ENCODE measurements around the gene BPIFA1.

The BPIFA1 gene

DNA sequence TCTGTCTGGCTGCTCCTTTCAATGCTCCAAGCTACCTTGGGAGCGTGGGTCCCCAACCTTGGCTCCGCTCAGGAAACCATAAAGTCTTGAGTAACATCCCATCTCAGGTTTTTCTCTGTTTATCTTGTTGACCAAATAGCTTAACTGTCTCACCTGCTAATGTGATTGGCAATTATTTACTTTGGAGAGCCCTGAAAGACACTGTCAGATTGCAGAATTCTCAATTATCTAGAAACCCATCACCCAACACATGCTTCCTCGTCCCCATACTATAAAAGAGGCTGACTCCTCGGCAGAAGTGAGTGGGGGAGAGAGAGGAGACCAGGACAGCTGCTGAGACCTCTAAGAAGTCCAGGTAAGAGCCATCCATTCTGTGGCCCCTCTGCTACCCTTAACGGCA is at the start of gene BPIFA1:
Gene BPIFA1 (plus strand): TSS at position 301 of the 400 bp plus-strand sequence. CDS start 1,716 bp downstream, outside the sequence.
- no peak for DNase-seq

DNA sequence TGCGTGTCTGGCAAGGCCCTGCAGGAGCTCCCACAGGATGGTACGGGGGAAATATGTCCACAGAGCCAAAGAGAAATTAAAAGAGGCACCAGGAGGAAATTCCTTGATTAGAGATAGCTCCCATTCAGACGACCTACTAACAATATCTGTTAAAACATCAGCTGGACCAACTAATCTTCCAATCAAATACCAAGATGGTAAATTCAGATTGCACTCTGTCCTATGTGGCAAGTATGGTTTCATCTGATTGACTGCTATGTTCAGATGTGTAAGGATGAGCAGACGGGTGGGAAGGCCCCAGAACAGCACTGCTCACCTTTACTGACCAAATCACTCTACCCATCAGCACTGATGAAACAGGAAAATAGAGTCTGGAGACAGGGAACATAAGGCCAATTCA is 48.3 kb upstream of the BPIFA1 start:
- no peak for DNase-seq

DNA sequence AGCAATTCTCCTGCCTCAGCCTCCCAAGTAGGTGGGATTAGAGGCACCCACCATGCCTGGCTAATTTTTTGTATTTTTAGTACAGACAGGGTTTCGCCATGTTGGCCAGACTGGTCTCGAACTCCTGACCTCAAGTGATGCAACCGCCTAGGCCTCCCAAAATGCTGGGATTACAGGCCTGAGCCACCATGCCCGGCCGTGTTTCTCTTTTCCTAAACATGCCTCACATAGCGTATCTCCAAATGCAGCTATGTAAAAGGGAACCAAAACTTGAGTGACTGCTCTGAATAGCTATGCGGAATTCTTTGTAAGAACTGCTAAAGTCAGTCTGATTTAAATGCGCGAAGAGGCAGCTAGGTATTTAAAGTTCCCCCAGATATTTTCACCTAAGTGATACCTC is 47.4 kb upstream of the BPIFA1 start:
- no peak for DNase-seq

DNA sequence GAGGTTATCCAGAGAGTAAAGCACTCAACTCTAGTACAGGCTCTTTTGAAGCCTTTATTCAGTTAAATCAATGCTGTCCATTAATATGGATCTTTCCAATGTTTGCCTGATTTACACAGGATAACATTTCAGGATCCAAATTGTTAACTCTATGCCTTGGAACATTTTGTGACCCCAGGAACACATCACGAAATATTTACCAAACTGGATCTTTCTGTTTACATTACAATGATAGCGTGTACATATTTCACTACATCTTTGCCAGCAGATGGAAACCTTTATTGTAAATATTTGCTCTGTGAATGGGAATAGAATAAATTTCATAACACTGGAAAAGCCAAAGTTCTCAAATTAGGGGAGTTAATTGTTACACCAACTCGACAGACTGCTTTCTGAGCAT is 44.3 kb upstream of the BPIFA1 start:
- no peak for DNase-seq

DNA sequence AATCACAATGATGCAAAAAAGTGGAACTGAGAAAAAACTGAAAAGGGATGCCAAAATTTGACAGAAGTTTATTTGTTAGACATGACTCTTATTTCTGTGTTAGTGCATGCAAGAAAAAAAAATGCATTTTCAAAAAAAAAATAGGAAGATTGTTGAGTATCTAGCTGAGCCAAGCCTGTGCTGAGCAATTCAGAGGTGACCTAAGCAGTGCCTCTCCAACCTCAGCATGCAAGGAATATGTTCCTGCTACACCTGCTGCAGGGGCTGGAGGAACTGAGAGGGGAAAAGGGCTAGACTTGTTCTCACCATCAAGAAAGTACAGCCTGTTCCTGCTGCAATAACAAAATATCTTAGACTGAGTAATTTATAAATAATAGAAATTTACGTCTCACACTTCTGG is 43.8 kb upstream of the BPIFA1 start:
- DNase-seq, result no peak

DNA sequence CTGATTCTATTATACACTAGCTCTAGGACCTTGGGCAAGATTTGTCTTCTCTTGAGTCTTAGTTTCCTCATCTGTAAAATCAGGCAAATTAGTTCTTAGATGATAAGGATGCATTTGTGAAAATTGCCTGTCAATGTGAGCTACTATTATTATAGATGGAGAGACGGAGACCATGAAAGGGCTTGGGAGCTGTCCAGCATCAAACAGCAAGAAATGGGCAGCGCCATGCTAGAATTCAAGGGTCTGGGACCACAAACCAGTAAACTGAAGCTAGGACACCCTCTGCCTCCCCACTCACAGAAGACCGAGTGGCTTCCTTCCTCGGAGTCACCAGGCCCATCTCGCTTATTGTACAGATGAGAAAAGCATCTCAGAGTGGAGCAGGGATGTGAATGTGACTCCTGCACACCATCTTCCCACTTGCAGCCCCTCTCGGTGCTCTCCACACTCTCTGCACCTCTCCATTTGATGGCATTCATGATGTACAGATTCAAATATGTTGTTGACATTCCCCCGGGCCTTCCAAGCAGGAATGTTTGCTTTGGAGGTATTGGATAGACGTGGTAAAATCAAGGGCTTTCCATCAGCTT is 42.8 kb upstream of the BPIFA1 start:
- no peak for DNase-seq

DNA sequence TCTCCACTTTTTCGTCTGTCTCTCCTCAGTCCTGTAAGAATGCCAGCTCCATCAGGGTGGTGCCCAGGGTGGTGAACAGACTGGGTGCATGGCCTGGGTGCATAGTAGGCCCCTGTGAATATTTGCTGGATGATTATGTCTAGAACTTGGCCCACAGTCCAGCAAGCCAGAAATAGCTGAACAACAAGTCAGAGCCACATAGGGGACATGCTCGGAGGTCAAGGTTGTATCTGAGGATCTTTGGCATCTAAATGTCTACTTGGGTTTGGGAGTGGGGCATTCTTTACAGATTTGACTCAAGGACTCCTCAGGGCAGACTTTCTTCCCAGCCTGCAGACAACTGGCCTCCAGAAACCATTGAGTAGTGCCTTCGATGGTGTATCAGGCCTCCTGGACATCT is 36.8 kb upstream of the BPIFA1 start:
- no peak for DNase-seq

DNA sequence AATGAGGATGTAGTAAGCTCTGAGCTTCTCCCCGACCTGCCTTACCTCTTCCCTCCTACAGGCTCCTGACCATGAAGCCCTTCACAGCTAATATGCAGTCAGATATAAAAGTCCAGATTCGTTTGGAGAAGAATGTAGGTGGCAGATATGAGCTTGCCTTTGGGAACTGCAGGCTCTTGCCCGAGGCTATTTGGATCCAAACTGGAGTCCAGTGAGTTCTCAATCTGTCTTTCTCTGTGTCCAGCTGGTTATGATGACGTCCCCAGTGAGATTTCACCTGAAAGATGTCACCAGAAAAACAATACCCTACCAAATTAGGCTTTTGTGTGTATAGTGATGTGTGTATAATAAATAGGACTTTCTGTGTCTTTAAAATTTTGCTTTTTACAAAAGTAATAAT is 33.3 kb upstream of the BPIFA1 start:
- no peak for DNase-seq

- DNase-seq, result no peak
Observed at GRCh38 chr20:33203444-33203843, 32.4 kb upstream of the BPIFA1 start.

DNA sequence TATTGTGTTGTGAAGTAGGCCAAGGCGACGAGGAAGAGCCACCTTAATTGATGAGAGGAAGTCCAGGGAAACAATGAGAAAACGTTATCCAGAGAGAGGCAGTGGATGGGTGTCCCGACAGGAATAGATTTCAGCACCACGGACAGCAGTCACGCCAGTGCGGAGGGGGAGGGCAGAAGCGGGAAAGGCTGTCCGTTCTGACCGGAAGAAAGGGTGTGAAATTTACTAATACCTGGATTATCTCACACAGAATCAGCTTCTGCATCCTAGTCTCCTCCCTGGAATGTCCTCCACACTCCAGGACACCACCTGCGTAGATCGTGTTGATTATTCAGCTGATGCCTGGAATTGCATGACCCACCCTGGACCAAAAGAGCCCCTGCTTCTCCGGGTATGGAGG is 26.0 kb upstream of the BPIFA1 start:
- DNase-seq, result peak; percentile 44

DNA sequence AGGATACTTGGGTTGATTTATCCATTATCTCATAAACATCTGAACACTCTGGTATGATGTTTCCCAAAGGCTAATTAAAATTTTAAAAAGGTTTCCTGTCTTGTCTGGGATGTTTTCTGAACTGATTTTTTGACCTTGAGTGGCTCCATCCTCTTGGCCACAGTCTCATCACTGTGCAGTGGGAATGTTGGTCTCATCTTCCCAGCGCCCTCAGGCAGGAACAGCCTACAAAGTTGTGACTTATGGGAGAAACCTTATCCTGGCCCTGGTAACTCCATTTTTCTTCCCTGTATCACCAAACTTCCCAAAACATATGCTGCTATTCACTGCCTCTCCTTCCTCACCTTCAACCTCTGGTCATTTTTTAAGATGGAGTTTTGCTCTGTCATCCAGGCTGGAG is 25.4 kb upstream of the BPIFA1 start:
- no peak for DNase-seq

DNA sequence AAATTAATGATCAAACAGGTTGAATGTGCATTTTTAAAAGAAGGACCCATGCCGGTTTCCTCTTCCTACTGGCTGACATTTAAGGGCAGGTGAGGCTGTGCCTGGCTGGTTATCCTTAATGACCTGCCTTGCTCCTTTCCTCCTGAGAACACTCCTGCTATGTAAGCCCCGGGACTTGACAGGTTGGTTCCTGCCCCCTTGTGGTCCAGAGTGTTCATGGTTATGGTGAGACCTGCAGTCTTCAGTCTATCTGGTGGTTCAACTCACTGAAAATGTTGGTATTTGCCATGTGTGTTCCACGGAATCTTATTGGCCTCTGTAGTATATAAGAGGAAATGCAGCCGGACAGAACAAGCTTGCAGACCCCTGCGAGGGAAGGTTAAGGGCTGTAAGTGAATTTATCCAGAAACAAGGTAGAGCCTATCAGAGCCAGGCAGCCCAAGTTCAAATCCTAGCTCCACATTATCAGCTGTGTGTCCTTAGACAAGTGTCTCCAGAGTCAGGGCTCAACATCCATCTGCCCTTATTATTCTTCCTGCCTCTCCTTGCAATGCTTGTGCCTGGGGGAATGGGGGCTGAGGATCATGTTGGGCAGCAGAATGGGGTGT is 23.9 kb upstream of the BPIFA1 start:
- DNase-seq, result no peak

DNA sequence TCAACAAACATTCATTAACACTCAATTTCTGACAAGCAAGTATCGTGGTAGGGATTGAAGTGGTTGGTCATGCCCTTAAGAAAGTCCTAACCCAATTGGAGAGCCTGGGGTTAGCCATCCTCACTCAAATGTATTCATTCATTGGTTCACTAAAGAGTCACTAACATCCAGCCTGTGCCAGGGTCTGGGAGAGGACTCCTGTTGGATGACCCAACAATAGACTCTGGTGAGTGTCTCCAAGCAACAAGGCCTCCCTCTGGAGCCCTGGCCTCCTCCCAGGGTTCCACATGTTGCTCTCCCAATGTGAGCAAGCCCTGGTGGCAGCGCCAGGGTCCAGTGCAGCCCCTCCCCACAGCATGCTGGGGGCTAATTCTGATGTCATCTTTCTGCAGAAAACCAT is 18.7 kb upstream of the BPIFA1 start, which contains the start of gene BPIFA3:
Gene BPIFA3 (plus strand): TSS at position 301 of the 400 bp plus-strand sequence. CDS start 185 bp downstream, outside the sequence.
- DNase-seq, result no peak

GRCh38 chr20:33224399-33224798 is 11.4 kb upstream of the BPIFA1 start:
- DNase-seq, result no peak

- DNase-seq, result no peak
Observed at GRCh38 chr20:33229843-33230242, 6.0 kb upstream of the BPIFA1 start.

- no peak for DNase-seq
Observed at GRCh38 chr20:33231237-33231636, 4.6 kb upstream of the BPIFA1 start.

DNA sequence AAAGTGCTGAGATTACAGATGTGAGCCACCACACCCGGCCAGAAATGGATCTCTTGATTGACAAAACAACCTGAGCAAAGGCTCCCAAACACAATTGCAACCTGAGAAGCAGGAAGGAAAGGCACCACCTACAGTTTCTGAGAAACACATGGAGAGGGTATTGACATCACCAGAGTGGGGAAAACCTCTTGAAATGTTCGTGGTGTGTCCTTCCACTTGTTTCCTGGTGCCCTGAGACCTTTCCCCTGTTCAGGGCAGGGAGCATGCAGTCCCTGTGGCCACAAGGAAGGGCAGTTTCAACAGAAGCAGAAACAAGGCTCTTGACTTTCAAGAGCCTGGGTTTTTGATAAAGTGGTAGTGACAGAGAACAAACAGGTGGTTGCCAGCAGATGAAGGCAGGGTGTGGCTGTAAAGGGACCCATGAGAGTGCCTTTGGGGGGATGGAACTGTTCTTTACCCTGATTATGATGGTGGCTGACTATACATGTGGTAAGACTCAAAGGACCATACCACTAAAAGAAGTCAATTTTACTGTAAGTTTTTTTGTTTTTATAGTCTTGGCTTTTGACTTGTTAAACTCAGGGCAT is 3.2 kb upstream of the BPIFA1 start:
- no peak for DNase-seq

- no peak for DNase-seq
Observed at GRCh38 chr20:33233129-33233774, 2.5 kb upstream of the BPIFA1 start.

DNA sequence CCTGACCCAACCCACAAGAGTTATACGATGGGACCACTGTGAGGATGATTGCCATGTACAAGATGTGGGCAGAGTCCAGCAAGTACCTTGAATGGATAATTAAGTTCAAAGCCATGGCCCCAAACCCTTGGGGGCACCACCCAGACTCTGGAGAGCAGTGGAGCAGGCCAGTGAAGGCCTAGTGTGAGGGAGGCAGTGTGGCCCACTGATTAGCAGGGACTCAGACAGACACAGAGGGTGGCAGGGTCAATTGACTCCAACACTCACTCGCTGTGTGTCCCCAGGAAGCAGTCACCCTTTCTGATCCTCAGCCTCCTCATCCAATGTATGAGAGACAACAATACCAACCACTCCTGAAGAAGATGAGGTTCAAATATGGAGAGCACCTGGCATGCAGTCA is 1.7 kb upstream of the BPIFA1 start:
- DNase-seq, result no peak

- DNase-seq, result no peak
Observed at GRCh38 chr20:33236351-33236750, 555 bp downstream of the BPIFA1 start.

- DNase-seq, result no peak
Observed at GRCh38 chr20:33237989-33238388, 2.2 kb downstream of the BPIFA1 start.

DNA sequence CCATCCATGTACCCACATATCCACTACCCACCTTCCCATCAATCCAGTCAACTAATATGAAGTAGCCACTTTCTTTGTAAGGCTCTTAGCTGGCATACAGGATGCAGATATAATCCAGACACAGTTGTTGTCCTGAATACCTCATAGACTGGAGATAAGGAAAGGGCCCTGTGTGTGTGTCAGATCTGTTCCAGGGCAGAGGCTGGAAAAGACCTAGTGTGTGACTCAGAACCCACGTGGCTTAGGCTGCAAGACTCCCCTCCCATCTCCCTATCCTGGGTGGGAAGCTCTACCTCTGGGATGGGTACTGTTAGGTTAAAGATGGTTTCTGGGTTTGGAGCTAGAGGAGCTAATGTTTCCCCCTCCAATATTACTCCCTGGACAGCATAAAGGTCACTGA is 3.6 kb downstream of the BPIFA1 start:
- DNase-seq, result no peak

GRCh38 chr20:33239979-33240736 is 4.4 kb downstream of the BPIFA1 start:
- DNase-seq, result no peak
